Gastroesophageal sphincter (tissue), 4 donors: ENCODE data around the gene HACD3. TPM values are rescaled to one million over a fixed set of nuclear protein-coding genes. Genes with fewer than 3 reads are reported as not detected.
A peak's percentile ranks its signal among the peaks of the same experiment; 100 is the strongest.

Source experiments
- ATAC-seq: fragments of 150-250 bp; one replicate; pipeline ENCODE4 v1.9.1; 2016; ENCODE audit warnings: mild to moderate bottlenecking, moderate library complexity
- H3K27ac ChIP-seq, 4 donors: fragments of 200-600 bp; sonication (generic) in 3 of 4; 1 replicate in 3 of 4; 2 replicates in 1 of 4; pipeline ENCODE4 v1.5.1; 2016 to 2019
- H3K27me3 ChIP-seq: fragments of 200-600 bp; sonication (generic); one replicate; pipeline ENCODE4 v1.5.1; 2019
- H3K36me3 ChIP-seq, 2 donors: fragments of 200-600 bp; sonication (generic); one replicate each; pipeline ENCODE4 v1.5.1; 2019; ENCODE audit warnings: control low read depth in 1 of 2
- H3K4me1 ChIP-seq, 3 donors: fragments of 200-600 bp; sonication (generic); 1 replicate in 2 of 3; 2 replicates in 1 of 3; pipeline ENCODE4 v1.5.1; 2016 to 2019; ENCODE audit warnings: control low read depth in 2 of 3
- H3K4me3 ChIP-seq, 2 donors: fragments of 200-600 bp; sonication (generic); one replicate each; pipeline ENCODE4 v1.5.1; 2019; ENCODE audit warnings: mild to moderate bottlenecking in 1 of 2, moderate library complexity in 1 of 2
- H3K9me3 ChIP-seq, 3 donors: fragments of 200-600 bp; sonication (generic); one replicate each; pipeline ENCODE4 v1.5.1; 2017 to 2019; ENCODE audit warnings: control low read depth in 2 of 3
- EP300 ChIP-seq: sonication (generic); formaldehyde crosslinking; IDR thresholded peaks from one replicate; pipeline ENCODE4 v1.6.1; 2017; ENCODE audit warnings: antibody characterized with exemption, mild to moderate bottlenecking
- POLR2A ChIP-seq, 2 donors: fragments of 450-650 bp; IDR thresholded peaks; one replicate each; pipeline ENCODE4 v1.6.1; 2017; ENCODE audit warnings: antibody characterized with exemption in 2 of 2, mild to moderate bottlenecking in 2 of 2, moderate library complexity in 1 of 2
- POLR2AphosphoS5 ChIP-seq: sonication (generic); formaldehyde crosslinking; IDR thresholded peaks from one replicate; pipeline ENCODE4 v1.6.1; 2017; ENCODE audit warnings: antibody characterized with exemption
- WGBS, 2 donors: methylation state at CpG; one replicate each; pipeline ENCODE4 v1.1.5; 2018; ENCODE audit warnings: low coverage in 1 of 2; 5-methylcytosine and 5-hydroxymethylcytosine counted together
- total RNA-seq, 4 donors: library from RNA; depleted of rRNA; stranded (reverse); fragments of >200 nt; gene quantifications; one replicate each; pipeline ENCODE4 v1.1.0, GENCODE V29; 2016
- TF ChIP-seq, protein P1 (sequence below), 4 experiments: fragments of 200-600 bp in 2 of 4; fragments of 450-650 bp in 2 of 4; sonication (generic) in 1 of 4; IDR thresholded peaks; one replicate each; pipeline ENCODE4 v1.5.1; 2017 to 2019; ENCODE audit warnings: antibody characterized with exemption in 4 of 4, mild to moderate bottlenecking in 2 of 4, moderate library complexity in 2 of 4

Gene HACD3
- total RNA-seq, 4 donors from 2014 or later = 26.0 to 34.9 (median 29.6) TPM

GRCh38 chr15:65512189-65512588 is 18.1 kb upstream of the HACD3 start:
- 61 to 93% methylated on average over 5 of the region's 5 CpGs for WGBS, 2 donors
- Histone ChIP-seq H3K27me3 (no peaks in the 10 kb centered on the region), H3K36me3 (peaks cover 0 to 60% of the 10 kb centered on the region in 2 donors), H3K4me1 (peaks cover 21 to 65% (median 22%) of the 10 kb centered on the region in 3 donors), H3K27ac (peak overlapping the region; percentile 39 to 71 (median 58)), H3K9me3 (no peaks in the 10 kb centered on the region), H3K4me3 (peak overlapping the region in 1 of 2 donors; percentile 19)
- no peak for ATAC-seq
- TF ChIP-seq POLR2AphosphoS5 (no peak), POLR2A (IDR thresholded peaks at IDR 0.05) (no peak), EP300 (no peak)
- TF ChIP-seq, protein P1, sequence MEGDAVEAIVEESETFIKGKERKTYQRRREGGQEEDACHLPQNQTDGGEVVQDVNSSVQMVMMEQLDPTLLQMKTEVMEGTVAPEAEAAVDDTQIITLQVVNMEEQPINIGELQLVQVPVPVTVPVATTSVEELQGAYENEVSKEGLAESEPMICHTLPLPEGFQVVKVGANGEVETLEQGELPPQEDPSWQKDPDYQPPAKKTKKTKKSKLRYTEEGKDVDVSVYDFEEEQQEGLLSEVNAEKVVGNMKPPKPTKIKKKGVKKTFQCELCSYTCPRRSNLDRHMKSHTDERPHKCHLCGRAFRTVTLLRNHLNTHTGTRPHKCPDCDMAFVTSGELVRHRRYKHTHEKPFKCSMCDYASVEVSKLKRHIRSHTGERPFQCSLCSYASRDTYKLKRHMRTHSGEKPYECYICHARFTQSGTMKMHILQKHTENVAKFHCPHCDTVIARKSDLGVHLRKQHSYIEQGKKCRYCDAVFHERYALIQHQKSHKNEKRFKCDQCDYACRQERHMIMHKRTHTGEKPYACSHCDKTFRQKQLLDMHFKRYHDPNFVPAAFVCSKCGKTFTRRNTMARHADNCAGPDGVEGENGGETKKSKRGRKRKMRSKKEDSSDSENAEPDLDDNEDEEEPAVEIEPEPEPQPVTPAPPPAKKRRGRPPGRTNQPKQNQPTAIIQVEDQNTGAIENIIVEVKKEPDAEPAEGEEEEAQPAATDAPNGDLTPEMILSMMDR (IDR thresholded peaks at IDR 0.05) = no peak

DNA sequence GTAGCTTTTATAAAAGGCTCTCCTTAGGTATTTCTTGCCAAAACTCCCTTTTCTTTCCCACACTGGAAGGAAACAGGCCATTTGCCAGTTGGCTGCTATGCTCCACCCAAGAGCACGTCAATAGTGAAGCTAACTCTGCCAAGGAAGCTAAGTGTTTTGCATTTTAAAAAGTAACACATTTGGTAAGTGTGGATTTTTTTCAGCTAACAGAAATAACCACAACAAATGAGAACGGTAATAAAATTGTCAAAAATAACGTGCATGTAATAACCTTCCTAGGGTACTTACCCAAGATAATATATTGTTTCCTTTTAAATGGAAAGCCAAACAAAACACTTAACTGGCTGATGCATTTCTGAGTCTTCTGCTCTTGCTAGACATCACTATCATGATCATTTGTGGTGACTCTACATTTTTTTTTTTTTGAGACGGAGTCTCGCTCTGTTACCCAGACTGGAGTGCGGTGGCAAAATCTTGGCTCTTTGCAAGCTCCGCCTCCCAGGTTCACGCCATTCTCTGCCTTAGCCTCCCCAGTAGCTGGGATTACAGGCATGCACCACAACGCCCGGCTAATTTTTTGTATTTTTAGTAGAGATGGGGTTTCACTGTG is 17.4 kb upstream of the HACD3 start:
- H3K4me1 ChIP-seq = peaks cover 21 to 65% (median 22%) of the 10 kb centered on the region in 3 donors
- peak overlapping the region in 1 of 2 donors; percentile 19 for H3K4me3 ChIP-seq
- ATAC-seq = no peak
- WGBS, 2 donors = 29 to 42% methylated on average over 7 to 10 of the region's 10 CpGs
- H3K36me3 ChIP-seq = peaks cover 0 to 53% of the 10 kb centered on the region in 2 donors
- no peaks in the 10 kb centered on the region for H3K27me3 ChIP-seq
- TF ChIP-seq EP300 (no peak), POLR2AphosphoS5 (peak; percentile 10), POLR2A (IDR thresholded peaks at IDR 0.05) (no peak)
- TF ChIP-seq, protein P1 (IDR thresholded peaks at IDR 0.05) = no peak
- H3K27ac ChIP-seq = peak overlapping the region; percentile 8 to 71 (median 50)
- H3K9me3 ChIP-seq = no peaks in the 10 kb centered on the region

DNA sequence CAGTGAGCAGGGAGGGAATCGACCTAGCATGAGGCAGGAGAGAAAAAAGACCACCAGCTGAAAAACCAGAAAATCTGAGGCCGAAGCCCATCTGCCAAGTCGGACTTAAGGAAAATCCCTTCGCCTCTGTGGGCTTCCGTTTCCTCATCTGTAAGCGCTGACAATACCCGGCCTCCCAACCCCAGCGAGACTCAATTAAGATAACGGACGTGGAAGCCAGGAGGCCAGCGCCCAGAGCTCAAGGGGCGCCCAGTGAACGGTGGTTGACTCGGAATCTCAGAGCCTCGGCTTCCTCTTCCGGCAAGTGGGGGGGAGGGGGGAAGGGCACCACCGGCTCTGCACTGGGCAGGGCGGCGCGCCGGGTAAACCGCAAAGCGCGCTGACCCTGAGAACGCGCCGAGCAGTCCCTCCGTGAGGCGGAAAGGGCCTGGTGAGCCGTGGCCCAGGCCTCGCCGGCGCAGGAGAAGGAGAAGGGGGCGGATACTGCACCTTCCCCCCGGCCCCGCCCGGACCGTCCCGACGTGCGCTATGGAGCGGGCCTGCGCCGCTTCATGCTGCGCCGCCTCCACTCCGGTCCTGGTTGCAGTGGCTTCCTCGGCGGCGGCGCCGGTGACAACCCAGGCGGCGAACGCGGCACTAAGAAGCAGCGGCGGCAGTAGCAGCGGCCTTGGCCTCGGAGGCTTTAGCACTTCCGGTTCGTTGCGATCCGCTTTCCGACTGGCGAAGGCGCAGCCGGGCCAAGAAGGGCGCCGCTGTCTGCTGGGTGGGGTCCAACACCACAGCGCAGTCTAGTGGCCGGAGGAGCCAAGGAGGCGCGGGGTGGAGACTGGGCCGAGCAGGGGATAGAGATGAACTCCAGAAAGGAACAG is 13.0 kb upstream of the HACD3 start, which contains the start of gene DPP8:
TSS of gene DPP8 (minus strand) at position 693 of the 869 bp plus-strand sequence. CDS start 5,136 bp downstream, outside the sequence.
- H3K9me3 ChIP-seq = no peaks in the 10 kb centered on the region
- peaks cover 20 to 47% (median 20%) of the 10 kb centered on the region in 3 donors for H3K4me1 ChIP-seq
- ATAC-seq = peak; percentile 99
- WGBS, 2 donors = 0 to 1% methylated on average over 5 to 11 of the region's 75 CpGs
- TF ChIP-seq, protein P1 (IDR thresholded peaks at IDR 0.05) = peak; percentile 44 to 92 (median 64)
- TF ChIP-seq POLR2A (IDR thresholded peaks at IDR 0.05) = peak; percentile 44 to 68
- peak; percentile 93 for TF ChIP-seq POLR2AphosphoS5
- TF ChIP-seq EP300 = no peak
- H3K27me3 ChIP-seq = no peaks in the 10 kb centered on the region
- peaks cover 0 to 11% of the 10 kb centered on the region in 2 donors for H3K36me3 ChIP-seq
- peak within 1 kb of the TSS; percentile 52 to 94 (median 92) for H3K27ac ChIP-seq
- peak within 1 kb of the TSS; percentile 77 to 100 for H3K4me3 ChIP-seq

GRCh38 chr15:65517866-65518207 is 12.4 kb upstream of the HACD3 start:
- ATAC-seq = no peak
- H3K4me3 ChIP-seq = peak overlapping the region in 1 of 2 donors; percentile 100
- peak overlapping the region in 3 of 4 donors; percentile 91 to 94 (median 92) for H3K27ac ChIP-seq
- peaks cover 15 to 41% (median 17%) of the 10 kb centered on the region in 3 donors for H3K4me1 ChIP-seq
- H3K27me3 ChIP-seq = no peaks in the 10 kb centered on the region
- no peaks in the 10 kb centered on the region for H3K9me3 ChIP-seq
- TF ChIP-seq, protein P1 (IDR thresholded peaks at IDR 0.05) = peak in 1 of 4 experiments; percentile 3
- TF ChIP-seq POLR2AphosphoS5 (no peak), POLR2A (IDR thresholded peaks at IDR 0.05) (no peak), EP300 (no peak)
- peaks cover 0 to 9% of the 10 kb centered on the region in 2 donors for H3K36me3 ChIP-seq
- WGBS, 2 donors = 24 to 28% methylated on average over 8 of the region's 8 CpGs
